Osteocyte (in vitro differentiated cells): ENCODE results near the gene PRKAB1. TPM values are rescaled to one million over a fixed set of nuclear protein-coding genes. Genes with fewer than 3 reads are reported as not detected.
A peak's percentile ranks its signal among the peaks of the same experiment; 100 is the strongest.
"Not testable (repeated sequence)": the region's sequence is repeated elsewhere in the genome, so short reads cannot be mapped to it uniquely, and the experiment has no call there.

ENCODE experiments used
- DNase-seq: peaks from one replicate; pipeline ENCODE4 v3.0.0; 2021; ENCODE audit warnings: mixed read lengths; ENCODE audit not compliant: unreplicated experiment; ENCODE audit errors: extremely low spot score
- H3K27ac Mint-ChIP-seq: one replicate; pipeline ENCODE4 v1.8.0; 2021; ENCODE audit warnings: mild to moderate bottlenecking, mixed read lengths; ENCODE audit not compliant: unreplicated experiment
- H3K27me3 Mint-ChIP-seq: one replicate; pipeline ENCODE4 v1.8.0; 2021; ENCODE audit warnings: mixed read lengths; ENCODE audit not compliant: unreplicated experiment
- H3K36me3 Mint-ChIP-seq: one replicate; pipeline ENCODE4 v1.8.0; 2021; ENCODE audit warnings: mixed read lengths; ENCODE audit not compliant: unreplicated experiment
- H3K4me1 Mint-ChIP-seq: one replicate; pipeline ENCODE4 v1.8.0; 2021; ENCODE audit warnings: mixed read lengths; ENCODE audit not compliant: unreplicated experiment
- H3K4me3 Mint-ChIP-seq: one replicate; pipeline ENCODE4 v1.8.0; 2021; ENCODE audit warnings: mild to moderate bottlenecking, moderate library complexity, mixed read lengths; ENCODE audit not compliant: unreplicated experiment
- H3K9me3 Mint-ChIP-seq: one replicate; pipeline ENCODE4 v1.8.0; 2021; ENCODE audit warnings: mixed read lengths; ENCODE audit not compliant: unreplicated experiment
- total RNA-seq: library from RNA; stranded (reverse); gene quantifications from 2 replicates; pipeline ENCODE4 v1.2.1, GENCODE V29; 2021
- TF ChIP-seq, protein P1 (sequence below): fragments of 200-600 bp; sonication (generic); IDR thresholded peaks from 2 replicates; pipeline ENCODE4 v1.5.0; 2021; ENCODE audit warnings: antibody characterized with exemption, mild to moderate bottlenecking, moderate library complexity

The PRKAB1 gene
- total RNA-seq, 1 donor from 2014 or later = 25.3 TPM

DNA sequence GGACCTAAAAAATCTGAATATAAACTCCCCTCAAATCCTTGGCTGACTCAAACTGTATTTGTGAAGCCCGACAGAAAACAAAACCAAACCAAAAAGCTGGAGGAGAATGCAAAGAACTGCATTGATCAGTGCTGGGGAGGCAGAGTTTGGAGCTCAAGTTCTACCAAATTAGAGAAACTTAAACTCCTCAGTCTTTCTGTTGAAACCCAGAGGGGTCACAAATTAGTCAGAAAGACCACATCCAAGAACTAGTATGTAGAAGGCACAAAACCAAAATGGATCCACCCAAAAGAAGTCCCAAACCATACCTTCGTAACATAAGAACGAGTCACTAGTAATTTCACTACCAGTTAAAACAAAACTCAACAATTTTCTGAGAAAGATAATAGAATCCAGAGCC is 15.3 kb upstream of the PRKAB1 start:
- H3K27me3 Mint-ChIP-seq = peaks cover 5% of the 10 kb centered on the region
- no peak overlapping the region for H3K27ac Mint-ChIP-seq
- no peaks in the 10 kb centered on the region for H3K36me3 Mint-ChIP-seq
- H3K4me3 Mint-ChIP-seq = no peak overlapping the region
- TF ChIP-seq, protein P1, sequence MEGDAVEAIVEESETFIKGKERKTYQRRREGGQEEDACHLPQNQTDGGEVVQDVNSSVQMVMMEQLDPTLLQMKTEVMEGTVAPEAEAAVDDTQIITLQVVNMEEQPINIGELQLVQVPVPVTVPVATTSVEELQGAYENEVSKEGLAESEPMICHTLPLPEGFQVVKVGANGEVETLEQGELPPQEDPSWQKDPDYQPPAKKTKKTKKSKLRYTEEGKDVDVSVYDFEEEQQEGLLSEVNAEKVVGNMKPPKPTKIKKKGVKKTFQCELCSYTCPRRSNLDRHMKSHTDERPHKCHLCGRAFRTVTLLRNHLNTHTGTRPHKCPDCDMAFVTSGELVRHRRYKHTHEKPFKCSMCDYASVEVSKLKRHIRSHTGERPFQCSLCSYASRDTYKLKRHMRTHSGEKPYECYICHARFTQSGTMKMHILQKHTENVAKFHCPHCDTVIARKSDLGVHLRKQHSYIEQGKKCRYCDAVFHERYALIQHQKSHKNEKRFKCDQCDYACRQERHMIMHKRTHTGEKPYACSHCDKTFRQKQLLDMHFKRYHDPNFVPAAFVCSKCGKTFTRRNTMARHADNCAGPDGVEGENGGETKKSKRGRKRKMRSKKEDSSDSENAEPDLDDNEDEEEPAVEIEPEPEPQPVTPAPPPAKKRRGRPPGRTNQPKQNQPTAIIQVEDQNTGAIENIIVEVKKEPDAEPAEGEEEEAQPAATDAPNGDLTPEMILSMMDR = no peak
- H3K9me3 Mint-ChIP-seq = peaks cover 17% of the 10 kb centered on the region
- no peaks in the 10 kb centered on the region for H3K4me1 Mint-ChIP-seq
- no peak for DNase-seq

DNA sequence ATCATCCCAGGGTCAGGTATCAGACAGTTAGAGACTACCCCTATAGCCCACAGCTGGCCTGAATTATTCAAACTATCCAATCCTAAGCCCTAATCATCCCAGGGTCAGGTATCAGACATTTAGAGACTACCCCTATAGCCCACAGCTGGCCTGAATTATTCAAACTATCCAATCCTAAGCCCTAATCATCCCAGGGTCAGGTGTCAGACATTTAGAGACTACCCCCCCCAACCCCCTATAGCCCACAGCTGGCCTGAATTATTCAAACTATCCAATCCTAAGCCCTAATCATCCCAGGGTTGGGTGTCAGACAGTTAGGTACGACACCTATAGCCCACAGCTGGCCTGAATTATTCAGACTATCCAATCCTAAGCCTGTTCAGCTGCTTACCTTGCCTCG is 10.9 kb upstream of the PRKAB1 start:
- not testable (repeated sequence) for H3K27ac Mint-ChIP-seq, H3K36me3 Mint-ChIP-seq, H3K4me1 Mint-ChIP-seq, DNase-seq, H3K4me3 Mint-ChIP-seq
- peaks cover 16% of the 10 kb centered on the region for H3K27me3 Mint-ChIP-seq
- H3K9me3 Mint-ChIP-seq = peaks cover 15% of the 10 kb centered on the region

DNA sequence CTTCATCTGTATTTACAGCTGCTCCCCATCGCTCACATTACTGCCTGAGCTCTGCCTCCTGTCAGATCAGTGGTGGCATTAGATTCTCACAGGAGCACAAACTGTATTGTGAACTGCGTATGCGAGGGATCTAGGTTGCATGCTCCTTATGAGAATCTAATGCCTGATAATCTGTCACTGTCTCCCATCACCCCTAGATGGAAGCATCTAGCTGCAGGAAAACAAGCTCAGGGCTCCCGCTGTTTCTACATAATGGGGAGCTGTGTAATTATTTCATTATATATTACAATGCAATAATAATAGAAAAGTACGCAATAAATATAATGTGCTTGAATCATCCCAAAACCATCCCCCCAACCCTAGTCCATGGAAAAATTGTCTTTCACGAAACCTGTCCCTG is 9.8 kb upstream of the PRKAB1 start:
- not testable (repeated sequence) for H3K4me3 Mint-ChIP-seq, H3K4me1 Mint-ChIP-seq, H3K36me3 Mint-ChIP-seq, DNase-seq, H3K27ac Mint-ChIP-seq
- peaks cover 11% of the 10 kb centered on the region for H3K9me3 Mint-ChIP-seq
- peaks cover 23% of the 10 kb centered on the region for H3K27me3 Mint-ChIP-seq

DNA sequence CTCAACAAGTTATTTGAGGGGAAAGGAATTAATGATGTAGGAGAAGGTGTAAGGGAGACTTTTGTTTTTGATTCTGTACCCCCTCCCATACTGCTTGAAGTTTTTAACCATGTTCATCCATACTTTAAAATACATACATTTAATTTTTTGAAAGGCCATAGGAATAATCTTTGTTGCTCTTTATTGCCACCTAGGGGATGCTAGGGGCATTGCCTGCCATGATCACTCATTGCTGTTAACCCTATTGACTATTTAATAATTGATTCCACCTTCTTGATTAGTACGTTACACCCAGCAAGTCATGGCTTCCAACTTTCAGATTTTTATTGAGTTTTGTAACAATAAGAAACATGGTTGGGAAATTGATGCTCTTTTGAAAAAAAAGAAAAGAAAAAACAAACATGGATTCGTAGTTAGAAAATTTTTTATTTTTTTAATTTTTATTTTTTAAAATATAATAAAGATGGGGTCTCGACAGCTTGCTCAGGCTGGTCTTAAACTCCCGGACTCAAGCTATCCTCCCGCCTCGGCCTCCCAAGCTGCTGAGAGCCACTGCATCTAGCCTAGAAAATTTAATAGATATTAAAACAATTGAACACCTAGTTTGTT is 8.5 kb upstream of the PRKAB1 start:
- Mint-ChIP-seq H3K4me3 (no peak overlapping the region), H3K9me3 (no peaks in the 10 kb centered on the region), H3K27me3 (peaks cover 28% of the 10 kb centered on the region), H3K4me1 (no peaks in the 10 kb centered on the region), H3K27ac (no peak overlapping the region), H3K36me3 (no peaks in the 10 kb centered on the region)
- DNase-seq = no peak
- TF ChIP-seq, protein P1 = peak; percentile 88

DNA sequence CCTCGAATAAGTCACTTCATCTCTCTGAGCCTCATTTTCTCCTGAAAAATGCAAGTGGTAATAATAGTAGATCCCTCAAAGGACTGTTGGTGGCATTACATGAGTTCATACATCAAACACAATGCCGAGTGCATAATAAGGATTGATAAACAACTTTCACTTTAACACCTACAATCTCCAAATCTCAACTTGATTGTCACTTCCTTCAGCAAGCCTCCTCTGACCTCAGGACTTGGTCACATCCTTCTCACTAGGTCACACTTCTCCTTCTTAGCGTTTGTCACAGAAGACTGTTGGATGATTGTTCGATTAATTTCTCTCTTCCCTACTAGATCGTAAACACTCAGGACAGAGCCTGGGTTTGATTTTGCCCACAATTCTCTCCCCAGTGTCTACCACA is 7.9 kb upstream of the PRKAB1 start:
- DNase-seq = no peak
- Mint-ChIP-seq H3K9me3 (no peaks in the 10 kb centered on the region), H3K4me1 (no peaks in the 10 kb centered on the region), H3K36me3 (no peaks in the 10 kb centered on the region), H3K27ac (no peak overlapping the region), H3K4me3 (no peak overlapping the region), H3K27me3 (peaks cover 28% of the 10 kb centered on the region)
- TF ChIP-seq, protein P1 = no peak

DNA sequence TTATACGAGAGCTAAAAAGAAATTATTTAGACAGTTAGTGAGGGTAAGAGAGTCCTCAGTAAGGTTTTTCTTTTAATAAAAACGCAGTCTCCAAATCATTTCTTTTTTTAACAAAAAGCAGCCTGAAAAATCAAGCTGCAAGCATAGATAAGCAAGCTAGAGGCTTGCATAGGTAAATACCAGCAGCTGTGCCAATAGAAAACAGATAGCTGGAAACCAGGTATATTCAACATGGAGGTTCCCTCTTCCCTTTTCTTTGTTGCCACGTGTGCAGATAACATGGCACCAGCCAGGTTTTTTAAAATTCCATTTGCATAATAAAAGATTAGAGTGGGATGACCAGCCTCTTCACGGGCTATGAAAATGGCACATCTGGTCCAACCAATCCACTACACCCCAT is 6.1 kb upstream of the PRKAB1 start:
- TF ChIP-seq, protein P1 = no peak
- peaks cover 28% of the 10 kb centered on the region for H3K27me3 Mint-ChIP-seq
- no peak overlapping the region for H3K4me3 Mint-ChIP-seq
- peaks cover under 1% of the 10 kb centered on the region for H3K4me1 Mint-ChIP-seq
- no peak for DNase-seq
- no peak overlapping the region for H3K27ac Mint-ChIP-seq
- no peaks in the 10 kb centered on the region for H3K9me3 Mint-ChIP-seq
- H3K36me3 Mint-ChIP-seq = no peaks in the 10 kb centered on the region
